Tibial nerve (tissue), 4 donors: Measurements from ENCODE around the gene FGL2. TPM values are rescaled to one million over a fixed set of nuclear protein-coding genes. Genes with fewer than 3 reads are reported as not detected.

Experiments
- DNase-seq, 2 donors: peaks; one replicate each; pipeline ENCODE4 v3.0.0-alpha.2; 2019; ENCODE audit warnings: low spot score in 2 of 2
- H3K27ac ChIP-seq, 4 donors: fragments of 200-600 bp; sonication (generic) in 3 of 4; one replicate each; pipeline ENCODE4 v1.5.1; 2017 to 2019; ENCODE audit warnings: mild to moderate bottlenecking in 1 of 4
- H3K27me3 ChIP-seq, 2 donors: fragments of 200-600 bp; sonication (generic) in 1 of 2; one replicate each; pipeline versions ENCODE4 v1.5.1 to v1.6.0; 2017 to 2019
- H3K36me3 ChIP-seq, 3 donors: fragments of 200-600 bp; sonication (generic); one replicate each; pipeline ENCODE4 v1.5.1; 2018 to 2019
- H3K4me1 ChIP-seq, 4 donors: fragments of 200-600 bp; sonication (generic) in 3 of 4; one replicate each; pipeline ENCODE4 v1.5.1; 2017 to 2019
- H3K4me3 ChIP-seq, 4 donors: fragments of 200-600 bp; sonication (generic) in 3 of 4; one replicate each; pipeline ENCODE4 v1.5.1; 2017 to 2019; ENCODE audit warnings: mild to moderate bottlenecking in 1 of 4, moderate library complexity in 1 of 4
- H3K9me3 ChIP-seq, 4 donors: fragments of 200-600 bp; sonication (generic) in 3 of 4; one replicate each; pipeline ENCODE4 v1.5.1; 2017 to 2019
- CTCF ChIP-seq, 5 experiments: fragments of 200-600 bp in 3 of 5; fragments of 450-650 bp in 2 of 5; sonication (generic) in 3 of 5; IDR thresholded peaks; one replicate each; pipeline ENCODE4 v1.5.1; 2016 to 2019; ENCODE audit warnings: antibody characterized with exemption in 5 of 5, mild to moderate bottlenecking in 3 of 5, moderate library complexity in 2 of 5
- EP300 ChIP-seq, 2 donors: sonication (generic); formaldehyde crosslinking; IDR thresholded peaks; one replicate each; pipeline ENCODE4 v1.6.1; 2017; ENCODE audit warnings: antibody characterized with exemption in 2 of 2, mild to moderate bottlenecking in 1 of 2
- POLR2A ChIP-seq, 2 donors: fragments of 450-650 bp; IDR thresholded peaks; one replicate each; pipeline ENCODE4 v1.6.1; 2017; ENCODE audit warnings: antibody characterized with exemption in 2 of 2, mild to moderate bottlenecking in 2 of 2, moderate library complexity in 2 of 2
- WGBS, 2 donors: methylation state at CpG; one replicate each; pipeline ENCODE4 v1.1.5; 2018; 5-methylcytosine and 5-hydroxymethylcytosine counted together
- total RNA-seq, 4 donors: library from RNA; depleted of rRNA; stranded (reverse); fragments of >200 nt; gene quantifications; one replicate each; pipeline ENCODE4 v1.1.0, GENCODE V29; 2016

FGL2 gene
- total RNA-seq, 4 donors from 2014 or later, result 30.0 to 214 (median 170) TPM

- no peaks in the 10 kb centered on the region for H3K27me3 ChIP-seq
- no peaks in the 10 kb centered on the region for H3K36me3 ChIP-seq
- WGBS, 2 donors, result 38 to 43% methylated on average over 7 of the region's 7 CpGs
- H3K4me3 ChIP-seq, result no peak overlapping the region
- peak overlapping the region in 2 of 4 donors; percentile 21 to 70 for H3K27ac ChIP-seq
- peak in 1 of 2 donors; percentile 30 for DNase-seq
- peaks cover 0 to 42% (median 1%) of the 10 kb centered on the region in 4 donors for H3K4me1 ChIP-seq
- H3K9me3 ChIP-seq, result no peaks in the 10 kb centered on the region
- TF ChIP-seq POLR2A (IDR thresholded peaks at IDR 0.05) (no peak), CTCF (IDR thresholded peaks at IDR 0.05) (no peak), EP300 (IDR thresholded peaks at IDR 0.05) (no peak)
These were observed 45.6 kb upstream of the FGL2 start for GRCh38 chr7:77245015-77245755.

DNA sequence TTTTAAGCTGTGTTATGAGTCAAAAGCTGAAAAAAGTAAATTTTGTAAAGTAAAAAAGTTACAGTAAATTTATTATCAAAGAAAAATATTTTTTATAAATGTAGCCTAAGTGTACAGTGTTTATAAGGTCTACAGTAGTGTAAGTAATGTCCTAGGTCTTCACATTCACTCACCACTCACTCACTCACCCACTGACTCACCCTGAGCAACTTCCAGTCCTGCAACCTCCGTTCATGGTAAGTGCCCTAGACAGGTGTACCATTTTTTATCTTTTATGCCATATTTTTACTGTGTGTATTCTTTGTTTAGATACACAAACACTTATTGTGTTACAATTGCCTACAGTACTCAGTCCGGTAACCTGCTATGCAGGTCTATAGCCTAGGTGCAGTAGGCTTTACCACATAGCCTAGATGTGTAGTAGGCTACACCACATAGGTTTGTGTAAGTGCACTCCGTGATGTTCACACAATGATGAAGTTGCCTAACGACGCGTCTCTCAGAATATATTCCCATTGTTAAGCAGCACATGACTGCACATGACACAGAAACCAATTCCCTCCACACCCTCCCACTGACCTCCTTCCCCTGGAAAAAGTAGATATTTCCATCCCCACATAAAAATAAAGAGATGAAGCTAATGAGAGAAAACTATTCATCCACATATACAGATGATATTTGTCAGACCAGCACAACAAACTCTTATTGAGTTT, 44.8 kb upstream of the FGL2 start:
- Histone ChIP-seq H3K27me3 (no peaks in the 10 kb centered on the region), H3K4me3 (no peak overlapping the region), H3K4me1 (peaks cover 0 to 42% (median 3%) of the 10 kb centered on the region in 4 donors), H3K27ac (peak overlapping the region in 2 of 4 donors; percentile 21 to 70), H3K36me3 (no peaks in the 10 kb centered on the region), H3K9me3 (no peaks in the 10 kb centered on the region)
- peak in 1 of 2 donors; percentile 18 for DNase-seq
- TF ChIP-seq EP300 (IDR thresholded peaks at IDR 0.05) (peak; percentile 23 to 42), CTCF (IDR thresholded peaks at IDR 0.05) (no peak)
- 56 to 61% methylated on average over 6 of the region's 6 CpGs for WGBS, 2 donors

GRCh38 chr7:77242554-77242953, 42.9 kb upstream of the FGL2 start:
- Histone ChIP-seq H3K36me3 (peaks cover 0 to 2% (median 0%) of the 10 kb centered on the region in 3 donors), H3K27me3 (no peaks in the 10 kb centered on the region), H3K4me1 (peaks cover 0 to 48% (median 4%) of the 10 kb centered on the region in 4 donors), H3K4me3 (no peak overlapping the region), H3K9me3 (no peaks in the 10 kb centered on the region), H3K27ac (peak overlapping the region in 3 of 4 donors; percentile 36 to 70 (median 56))
- no peak for DNase-seq
- TF ChIP-seq POLR2A (IDR thresholded peaks at IDR 0.05), result no peak
- no peak for TF ChIP-seq EP300 (IDR thresholded peaks at IDR 0.05)
- no peak for TF ChIP-seq CTCF (IDR thresholded peaks at IDR 0.05)
- 34 to 46% methylated on average over 2 of the region's 2 CpGs for WGBS, 2 donors

DNA sequence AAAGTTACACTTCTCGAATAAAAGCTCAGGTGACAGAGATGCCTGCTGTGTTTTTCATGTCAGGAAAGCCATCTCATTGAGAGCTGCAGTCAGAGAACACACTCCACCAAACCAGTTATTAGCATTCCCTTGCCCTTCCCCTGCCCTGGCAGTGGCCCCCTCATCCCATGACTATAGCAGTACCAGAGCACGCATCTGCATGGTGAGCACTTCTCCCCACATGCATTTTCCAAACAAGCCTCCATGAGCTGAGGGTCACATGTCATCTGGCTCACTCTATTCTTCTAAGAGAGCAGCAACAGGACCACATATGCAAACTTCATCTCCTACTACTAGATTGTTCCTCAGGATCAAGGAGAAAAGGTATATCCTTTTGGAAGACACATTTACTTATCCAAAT, 42.4 kb upstream of the FGL2 start:
- no peaks in the 10 kb centered on the region for H3K9me3 ChIP-seq
- 65 to 76% methylated on average over 2 of the region's 2 CpGs for WGBS, 2 donors
- peaks cover 0 to 52% (median 4%) of the 10 kb centered on the region in 4 donors for H3K4me1 ChIP-seq
- H3K27me3 ChIP-seq, result no peaks in the 10 kb centered on the region
- H3K4me3 ChIP-seq, result no peak overlapping the region
- peaks cover 0 to 7% (median 0%) of the 10 kb centered on the region in 3 donors for H3K36me3 ChIP-seq
- DNase-seq, result no peak
- H3K27ac ChIP-seq, result peak overlapping the region in 2 of 4 donors; percentile 56 to 70
- no peak for TF ChIP-seq POLR2A (IDR thresholded peaks at IDR 0.05)
- TF ChIP-seq EP300 (IDR thresholded peaks at IDR 0.05), result no peak
- no peak for TF ChIP-seq CTCF (IDR thresholded peaks at IDR 0.05)

- TF ChIP-seq EP300 (IDR thresholded peaks at IDR 0.05) (no peak), POLR2A (IDR thresholded peaks at IDR 0.05) (no peak), CTCF (IDR thresholded peaks at IDR 0.05) (no peak)
- peaks cover 0 to 29% (median 3%) of the 10 kb centered on the region in 4 donors for H3K4me1 ChIP-seq
These were observed 39.9 kb upstream of the FGL2 start for GRCh38 chr7:77239471-77239870.

More at GRCh38 chr7:77239471-77239870, 39.9 kb upstream of the FGL2 start:
- no peak overlapping the region for H3K4me3 ChIP-seq
- DNase-seq, result no peak
- H3K9me3 ChIP-seq, result no peaks in the 10 kb centered on the region
- no peak overlapping the region for H3K27ac ChIP-seq
- H3K27me3 ChIP-seq, result no peaks in the 10 kb centered on the region
- peaks cover 0 to 11% (median 0%) of the 10 kb centered on the region in 3 donors for H3K36me3 ChIP-seq
- 87 to 90% methylated on average over 3 of the region's 3 CpGs for WGBS, 2 donors
